ENCODE measurements around the gene UTS2B. TPM values are rescaled to one million over a fixed set of nuclear protein-coding genes. Genes with fewer than 3 reads are reported as not detected.

The UTS2B gene
- polyA plus RNA-seq, 1 of the 3 experiments (the other 2 are of a cell fraction) = 0.03 TPM

DNA sequence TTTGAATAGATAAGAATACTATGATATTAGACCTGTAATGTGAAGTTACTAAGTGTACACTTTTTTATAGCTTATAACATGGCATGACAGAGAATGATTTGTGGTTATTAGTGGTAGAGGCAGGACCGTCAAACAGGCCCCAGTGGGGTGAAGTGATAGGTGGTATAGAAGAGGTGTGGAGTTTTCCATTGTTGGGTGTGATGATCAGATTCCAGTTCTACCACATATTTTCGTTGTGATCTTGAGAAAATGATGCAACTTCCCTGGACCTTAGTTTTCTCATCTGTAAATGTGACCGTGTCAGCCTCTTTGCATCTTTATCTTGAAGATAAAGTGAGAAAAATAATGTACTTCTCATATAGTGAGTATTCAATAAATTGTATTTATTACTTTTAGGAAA is 30.3 kb upstream of the UTS2B start:
- TF ChIP-seq, protein P1, sequence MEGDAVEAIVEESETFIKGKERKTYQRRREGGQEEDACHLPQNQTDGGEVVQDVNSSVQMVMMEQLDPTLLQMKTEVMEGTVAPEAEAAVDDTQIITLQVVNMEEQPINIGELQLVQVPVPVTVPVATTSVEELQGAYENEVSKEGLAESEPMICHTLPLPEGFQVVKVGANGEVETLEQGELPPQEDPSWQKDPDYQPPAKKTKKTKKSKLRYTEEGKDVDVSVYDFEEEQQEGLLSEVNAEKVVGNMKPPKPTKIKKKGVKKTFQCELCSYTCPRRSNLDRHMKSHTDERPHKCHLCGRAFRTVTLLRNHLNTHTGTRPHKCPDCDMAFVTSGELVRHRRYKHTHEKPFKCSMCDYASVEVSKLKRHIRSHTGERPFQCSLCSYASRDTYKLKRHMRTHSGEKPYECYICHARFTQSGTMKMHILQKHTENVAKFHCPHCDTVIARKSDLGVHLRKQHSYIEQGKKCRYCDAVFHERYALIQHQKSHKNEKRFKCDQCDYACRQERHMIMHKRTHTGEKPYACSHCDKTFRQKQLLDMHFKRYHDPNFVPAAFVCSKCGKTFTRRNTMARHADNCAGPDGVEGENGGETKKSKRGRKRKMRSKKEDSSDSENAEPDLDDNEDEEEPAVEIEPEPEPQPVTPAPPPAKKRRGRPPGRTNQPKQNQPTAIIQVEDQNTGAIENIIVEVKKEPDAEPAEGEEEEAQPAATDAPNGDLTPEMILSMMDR (IDR thresholded peaks at IDR 0.05) = no peak
- no peak for TF ChIP-seq RFX5 (IDR thresholded peaks at IDR 0.05; ENCODE audit: low read length)
- TF ChIP-seq EP300 (IDR thresholded peaks at IDR 0.05; ENCODE audit: borderline replicate concordance in 1 of 2, low read depth in 1 of 2, low read length in 1 of 2) = no peak
- TF ChIP-seq FOSL2 (IDR thresholded peaks at IDR 0.05; ENCODE audit: borderline replicate concordance, low read depth) = no peak
- TF ChIP-seq, protein P2, sequence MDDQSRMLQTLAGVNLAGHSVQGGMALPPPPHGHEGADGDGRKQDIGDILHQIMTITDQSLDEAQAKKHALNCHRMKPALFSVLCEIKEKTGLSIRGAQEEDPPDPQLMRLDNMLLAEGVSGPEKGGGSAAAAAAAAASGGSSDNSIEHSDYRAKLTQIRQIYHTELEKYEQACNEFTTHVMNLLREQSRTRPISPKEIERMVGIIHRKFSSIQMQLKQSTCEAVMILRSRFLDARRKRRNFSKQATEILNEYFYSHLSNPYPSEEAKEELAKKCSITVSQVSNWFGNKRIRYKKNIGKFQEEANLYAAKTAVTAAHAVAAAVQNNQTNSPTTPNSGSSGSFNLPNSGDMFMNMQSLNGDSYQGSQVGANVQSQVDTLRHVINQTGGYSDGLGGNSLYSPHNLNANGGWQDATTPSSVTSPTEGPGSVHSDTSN (IDR thresholded peaks at IDR 0.05) = no peak
- TF ChIP-seq TAF1 (IDR thresholded peaks at IDR 0.05; ENCODE audit: borderline replicate concordance, low read depth, low read length) = no peak
- no peak for TF ChIP-seq ELF1 (IDR thresholded peaks at IDR 0.05)
- TF ChIP-seq SIN3A (IDR thresholded peaks at IDR 0.05; ENCODE audit: borderline replicate concordance, low read depth, low read length) = no peak
- TF ChIP-seq JUND (IDR thresholded peaks at IDR 0.05) = no peak
- 91% methylated on average over 3 of the region's 3 CpGs for WGBS (ENCODE audit: low lambda C conversion rate)
- no peak overlapping the region for H3K4me2 ChIP-seq
- no peaks in the 10 kb centered on the region for H3F3A ChIP-seq (replicated peaks; ENCODE audit: insufficient read depth)
- ChIA-PET CTCF (interaction anchor here (1.1 kb wide), 1 partner anchor 11 kb away, joined by 3 read pairs; no protein-coding TSS in a partner anchor), POLR2A (no interaction called here)
- H3K27me3 ChIP-seq (ENCODE audit: insufficient read depth) = no peaks in the 10 kb centered on the region
- H4K20me1 ChIP-seq (ENCODE audit: insufficient read depth) = no peaks in the 10 kb centered on the region
- H3K4me1 ChIP-seq (ENCODE audit: control insufficient read depth in 1 of 2, insufficient read depth in 2 of 2, low read depth in 1 of 2, low read length in 1 of 2) = peaks cover 0 to 21% of the 10 kb centered on the region in 2 experiments; a peak in 3 of 4 replicates
- no peak for DNase-seq
- H3K4me3 ChIP-seq (ENCODE audit: low read depth in 2 of 2, low read length in 1 of 2) = no peak overlapping the region
- no peak overlapping the region for H3K9ac ChIP-seq
- no peaks in the 10 kb centered on the region for H3K9me3 ChIP-seq
- peaks cover 68 to 70% of the 10 kb centered on the region in 2 experiments for H3K36me3 ChIP-seq (replicated peaks in 1 of 2; ENCODE audit: control insufficient read depth in 1 of 2, insufficient read depth in 2 of 2, low read length in 1 of 2)
- no peak overlapping the region for H2AFZ ChIP-seq (ENCODE audit: low read depth)
- peaks cover 17% of the 10 kb centered on the region for H3K79me2 ChIP-seq (ENCODE audit: insufficient read depth)
- H3K9me2 ChIP-seq = no peaks in the 10 kb centered on the region
- no peak overlapping the region for H3K27ac ChIP-seq (ENCODE audit: low read depth in 2 of 2, low read length in 1 of 2)

DNA sequence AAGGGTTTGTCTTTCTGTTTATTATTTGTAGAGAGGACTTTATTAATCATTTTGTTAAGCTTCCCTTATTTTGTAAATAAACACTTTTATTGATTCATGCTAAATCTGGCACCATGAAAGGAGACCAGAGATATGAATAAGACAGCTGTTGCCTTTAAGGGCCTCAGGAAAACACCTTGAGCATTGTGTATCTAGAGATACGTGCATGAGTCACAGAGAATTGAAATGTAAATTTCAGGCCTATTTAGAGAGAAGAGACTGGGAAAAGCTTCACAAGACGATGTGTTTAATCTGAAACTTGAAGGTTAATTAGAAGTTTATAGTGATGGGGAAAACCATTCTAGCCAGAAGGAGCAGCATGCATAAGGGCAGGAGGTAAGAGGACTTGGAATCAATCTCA is 28.6 kb upstream of the UTS2B start:
- Histone ChIP-seq H3K79me2 (ENCODE audit: insufficient read depth) (peaks cover 34% of the 10 kb centered on the region), H3K9me2 (no peaks in the 10 kb centered on the region), H2AFZ (ENCODE audit: low read depth) (no peak overlapping the region), H3K9me3 (no peaks in the 10 kb centered on the region), H3K4me1 (ENCODE audit: control insufficient read depth in 1 of 2, insufficient read depth in 2 of 2, low read depth in 1 of 2, low read length in 1 of 2) (peaks cover 0 to 21% of the 10 kb centered on the region in 2 experiments; a peak in 3 of 4 replicates), H3K27me3 (ENCODE audit: insufficient read depth) (no peaks in the 10 kb centered on the region), H3K4me2 (no peak overlapping the region), H4K20me1 (ENCODE audit: insufficient read depth) (no peaks in the 10 kb centered on the region), H3K4me3 (ENCODE audit: low read depth in 2 of 2, low read length in 1 of 2) (no peak overlapping the region), H3K36me3 (replicated peaks in 1 of 2; ENCODE audit: control insufficient read depth in 1 of 2, insufficient read depth in 2 of 2, low read length in 1 of 2) (peaks cover 57 to 59% of the 10 kb centered on the region in 2 experiments), H3K9ac (no peak overlapping the region), H3F3A (replicated peaks; ENCODE audit: insufficient read depth) (peaks cover 8% of the 10 kb centered on the region), H3K27ac (ENCODE audit: low read depth in 2 of 2, low read length in 1 of 2) (no peak overlapping the region)
- WGBS (ENCODE audit: low lambda C conversion rate) = 99% methylated on average over 2 of the region's 2 CpGs
- CTCF ChIA-PET = interaction anchor here (1.8 kb wide), 1 partner anchor 10 kb away, joined by 6 read pairs; no protein-coding TSS in a partner anchor
- DNase-seq = no peak
- TF ChIP-seq TEAD4 (IDR thresholded peaks at IDR 0.05; ENCODE audit: borderline replicate concordance, insufficient read depth) (no peak), RFX5 (IDR thresholded peaks at IDR 0.05; ENCODE audit: low read length) (no peak), FOXM1 (IDR thresholded peaks at IDR 0.05; ENCODE audit: low read depth) (no peak), NRF1 (IDR thresholded peaks at IDR 0.05; ENCODE audit: low read depth, low read length) (no peak), RXRA (IDR thresholded peaks at IDR 0.05; ENCODE audit: borderline replicate concordance, low read depth) (no peak), ELF1 (IDR thresholded peaks at IDR 0.05) (no peak), GABPA (IDR thresholded peaks at IDR 0.05; ENCODE audit: low read depth) (no peak), CHD2 (IDR thresholded peaks at IDR 0.05; ENCODE audit: low read length, partially characterized antibody) (no peak), TAF1 (IDR thresholded peaks at IDR 0.05; ENCODE audit: borderline replicate concordance, low read depth, low read length) (no peak)
- TF ChIP-seq, protein P2 (IDR thresholded peaks at IDR 0.05) = no peak
- POLR2A ChIA-PET = no interaction called here
